AG09319 (cell line): ENCODE results near the gene ATP2A2.
"Not testable (repeated sequence)": the region's sequence is repeated elsewhere in the genome, so short reads cannot be mapped to it uniquely, and the experiment has no call there.

Source experiments
- DNase-seq: peaks from one replicate; pipeline ENCODE4 v3.0.0-alpha.2; 2010; ENCODE audit warnings: low read depth; ENCODE audit errors: extremely low read depth
- TF ChIP-seq, protein P1 (sequence below): IDR thresholded peaks from 2 replicates; pipeline ENCODE4 v1.5.1; 2011; ENCODE audit warnings: low read depth, mild to moderate bottlenecking, inconsistent platforms, low read length, moderate library complexity

ATP2A2 gene

DNA sequence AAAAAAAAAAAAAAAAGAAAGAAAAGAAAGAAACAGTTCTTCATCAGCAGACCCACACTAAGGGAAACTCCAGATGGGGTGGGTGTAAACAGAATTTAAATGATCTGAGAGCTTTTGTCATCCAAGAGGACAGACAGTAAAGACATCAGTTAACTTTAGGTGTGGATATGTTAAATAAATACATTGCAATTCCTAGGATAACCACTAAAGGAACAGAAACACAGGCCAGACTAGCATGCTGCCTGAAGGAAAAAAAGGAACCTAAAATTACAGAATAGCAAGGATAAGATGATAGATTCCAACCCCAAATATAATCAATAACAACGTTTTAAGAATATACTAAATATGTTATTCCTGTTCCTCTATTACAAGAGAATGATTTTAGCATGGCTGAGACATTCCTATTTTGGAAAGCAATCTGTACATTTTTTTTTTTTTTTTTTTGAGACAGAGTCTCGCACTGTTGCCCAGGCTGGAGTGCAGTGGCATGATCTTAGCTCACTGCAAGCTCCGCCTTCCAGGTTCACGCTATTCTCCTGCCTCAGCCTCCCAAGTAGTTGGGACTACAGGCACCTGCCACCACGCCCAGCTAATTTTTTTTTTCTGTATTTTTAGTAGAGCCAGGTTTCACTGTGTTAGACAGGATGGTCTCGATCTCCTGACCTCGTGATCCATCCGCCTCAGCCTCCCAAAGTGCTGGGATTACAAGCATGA lies 77.5 kb downstream of the ATP2A2 start:
- TF ChIP-seq, protein P1, sequence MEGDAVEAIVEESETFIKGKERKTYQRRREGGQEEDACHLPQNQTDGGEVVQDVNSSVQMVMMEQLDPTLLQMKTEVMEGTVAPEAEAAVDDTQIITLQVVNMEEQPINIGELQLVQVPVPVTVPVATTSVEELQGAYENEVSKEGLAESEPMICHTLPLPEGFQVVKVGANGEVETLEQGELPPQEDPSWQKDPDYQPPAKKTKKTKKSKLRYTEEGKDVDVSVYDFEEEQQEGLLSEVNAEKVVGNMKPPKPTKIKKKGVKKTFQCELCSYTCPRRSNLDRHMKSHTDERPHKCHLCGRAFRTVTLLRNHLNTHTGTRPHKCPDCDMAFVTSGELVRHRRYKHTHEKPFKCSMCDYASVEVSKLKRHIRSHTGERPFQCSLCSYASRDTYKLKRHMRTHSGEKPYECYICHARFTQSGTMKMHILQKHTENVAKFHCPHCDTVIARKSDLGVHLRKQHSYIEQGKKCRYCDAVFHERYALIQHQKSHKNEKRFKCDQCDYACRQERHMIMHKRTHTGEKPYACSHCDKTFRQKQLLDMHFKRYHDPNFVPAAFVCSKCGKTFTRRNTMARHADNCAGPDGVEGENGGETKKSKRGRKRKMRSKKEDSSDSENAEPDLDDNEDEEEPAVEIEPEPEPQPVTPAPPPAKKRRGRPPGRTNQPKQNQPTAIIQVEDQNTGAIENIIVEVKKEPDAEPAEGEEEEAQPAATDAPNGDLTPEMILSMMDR: peak; percentile 15

DNA sequence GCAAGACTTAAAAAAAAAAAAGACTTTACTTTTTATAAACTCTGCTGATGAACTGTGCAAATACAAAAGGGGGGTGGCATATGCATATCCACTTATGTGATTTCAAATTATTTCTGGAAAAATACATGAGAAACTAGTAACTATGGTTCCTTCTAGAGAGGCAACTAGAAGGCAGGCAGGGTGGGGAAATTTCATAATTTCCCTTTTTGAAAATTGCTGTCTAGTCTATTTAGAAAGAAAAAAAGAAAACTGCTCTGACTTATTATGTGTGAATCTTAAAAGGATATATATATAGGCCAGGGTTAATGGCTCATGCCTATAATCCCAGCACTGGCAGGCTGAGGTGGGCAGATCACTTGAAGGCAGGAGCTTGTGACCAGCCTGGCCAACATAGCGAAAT lies 80.2 kb downstream of the ATP2A2 start:
- DNase-seq: no peak
- TF ChIP-seq, protein P1: no peak

More for the DNA sequence above, 77.5 kb downstream of the ATP2A2 start:
- DNase-seq: not testable (repeated sequence)

DNA sequence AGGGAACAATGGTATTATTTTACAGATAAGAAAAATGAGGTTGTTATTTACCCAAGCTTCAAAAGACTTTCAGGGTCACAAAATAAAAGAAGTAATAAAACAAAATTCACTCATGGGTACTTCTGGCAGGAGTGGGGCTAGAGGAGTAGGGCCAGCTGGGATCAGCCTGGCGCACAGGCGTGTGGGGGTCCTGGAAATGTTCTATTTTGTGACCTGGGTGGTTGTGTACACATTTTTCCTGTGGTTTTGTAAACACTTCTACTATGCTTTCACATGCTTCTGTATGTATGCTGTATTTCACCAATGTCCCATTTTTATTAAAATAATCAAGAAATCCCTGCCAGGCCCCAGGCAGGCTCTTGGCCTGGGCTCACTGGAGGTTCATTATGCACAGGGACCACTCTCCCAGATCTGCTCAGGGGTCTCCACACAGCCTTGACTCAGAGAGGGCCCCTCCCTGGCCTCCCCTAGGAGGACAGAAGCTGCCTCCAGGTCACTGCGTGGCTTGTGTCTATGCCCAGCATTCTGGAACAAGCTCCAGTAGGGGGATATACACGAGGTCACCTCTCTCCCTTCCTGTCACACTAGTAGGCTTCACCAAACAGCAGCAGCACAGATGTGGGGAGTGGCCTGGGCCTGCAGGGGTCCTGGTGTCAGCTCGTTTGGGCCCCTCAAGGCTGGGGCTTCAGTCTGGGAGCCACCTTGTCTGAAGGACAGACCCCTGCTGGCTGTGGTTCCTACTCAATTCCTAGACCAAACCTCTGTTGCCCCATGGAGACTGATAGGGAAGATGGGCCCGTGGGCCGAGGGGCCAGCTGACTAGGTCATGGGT lies 84.7 kb downstream of the ATP2A2 start:
- DNase-seq: no peak
- TF ChIP-seq, protein P1: no peak

DNA sequence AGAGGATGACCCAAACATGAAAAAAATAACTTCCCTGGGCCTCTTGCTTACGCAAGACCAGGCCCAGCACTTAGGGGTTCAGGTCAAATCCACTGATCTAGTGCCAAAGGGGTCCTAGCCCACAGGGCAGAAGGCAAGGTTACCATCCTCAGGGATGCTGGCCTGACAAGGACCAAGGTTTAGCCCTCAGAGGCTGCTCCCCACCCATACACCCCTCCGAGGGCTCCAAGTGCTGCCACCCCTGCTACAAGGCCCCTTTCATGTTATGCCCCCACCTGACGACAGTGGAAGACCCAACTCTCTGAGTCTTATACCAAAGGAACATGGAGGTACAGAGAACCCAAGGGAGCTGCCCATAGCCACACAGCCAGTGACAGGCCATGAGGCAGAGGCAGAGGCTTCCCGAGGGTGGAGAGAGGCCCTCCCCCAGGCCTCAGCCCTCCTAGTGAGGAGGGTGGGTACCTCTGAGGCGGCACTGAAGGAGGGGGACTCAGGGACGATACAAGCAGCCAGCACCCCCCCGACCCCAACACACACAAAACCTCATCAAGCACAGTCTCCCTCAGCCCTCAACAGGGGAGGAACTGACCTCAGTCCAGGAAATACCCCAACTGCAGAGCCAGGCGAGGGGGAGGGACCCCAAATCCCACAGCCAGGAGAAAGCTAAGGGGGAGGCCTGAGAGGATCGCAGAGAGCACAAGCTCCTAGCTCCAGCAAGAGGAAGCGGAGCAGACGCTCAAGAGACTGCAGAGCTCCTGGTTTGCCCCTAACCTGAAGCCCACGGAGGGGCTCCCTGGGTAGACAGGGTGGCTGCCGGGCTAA lies 85.5 kb downstream of the ATP2A2 start:
- no peak for DNase-seq

DNA sequence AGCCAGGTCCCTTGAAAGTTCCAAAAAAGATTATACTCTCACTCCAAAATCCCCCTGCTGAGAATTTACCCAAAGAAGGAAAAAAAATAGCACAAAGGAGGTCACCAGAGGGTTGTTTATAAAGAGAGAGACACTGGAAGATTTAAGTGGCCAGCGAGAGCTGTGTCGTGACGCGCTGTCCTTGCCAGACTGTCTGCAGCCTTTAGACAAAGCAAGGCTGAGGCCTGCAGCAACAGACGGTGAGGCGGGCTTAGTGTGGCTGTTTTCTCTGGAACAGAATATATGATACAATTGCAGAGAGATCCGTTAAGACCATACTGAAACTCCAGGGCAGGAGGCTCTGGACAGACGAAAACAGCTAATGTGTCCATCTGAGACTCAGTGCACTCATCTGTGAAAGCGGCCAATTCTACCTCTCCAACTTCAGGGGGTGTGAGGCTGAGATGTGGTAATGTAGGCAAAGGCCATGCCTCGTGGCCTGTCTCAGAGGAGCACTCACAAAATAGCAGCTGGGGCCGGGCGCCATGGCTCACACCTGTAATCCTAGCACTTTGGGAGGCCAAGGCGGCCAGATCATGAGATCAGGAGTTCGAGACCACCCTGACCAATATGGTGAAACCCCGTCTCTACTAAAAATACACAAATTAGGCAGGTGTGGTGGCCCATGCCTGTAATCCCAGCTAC lies 86.3 kb downstream of the ATP2A2 start:
- no peak for DNase-seq
- TF ChIP-seq, protein P1: no peak

More for the DNA sequence above, 85.5 kb downstream of the ATP2A2 start:
- TF ChIP-seq, protein P1: no peak

DNA sequence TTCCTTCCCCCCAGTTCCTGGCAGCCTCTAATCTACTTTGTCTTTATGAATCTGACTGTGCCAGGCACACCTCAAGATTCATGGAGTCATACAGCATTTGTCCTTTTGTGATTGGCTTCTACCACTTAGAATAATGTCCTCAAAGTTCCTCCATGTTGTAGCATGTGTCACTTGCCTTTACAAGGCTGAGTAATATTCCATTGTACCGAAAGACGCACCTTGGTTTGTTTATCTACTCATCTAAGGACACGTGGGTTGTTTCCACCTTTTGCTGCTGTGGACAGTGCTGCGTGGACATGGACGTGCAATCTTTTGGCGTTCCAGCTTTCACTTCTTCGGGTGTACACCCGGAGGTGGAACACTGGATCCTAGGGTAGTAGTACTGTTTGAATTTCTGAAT lies 88.9 kb downstream of the ATP2A2 start:
- DNase-seq: no peak
- TF ChIP-seq, protein P1: no peak
